RPMI7951 (cell line): Measurements from ENCODE around the gene FBXO38. TPM values are rescaled to one million over a fixed set of nuclear protein-coding genes. Genes with fewer than 3 reads are reported as not detected.

Experiments
- DNase-seq: peaks from one replicate; pipeline ENCODE4 v3.0.0-alpha.2; 2012; ENCODE audit warnings: low read depth
- total RNA-seq: library from RNA; depleted of rRNA; stranded (reverse); fragments of >200 nt; shearing (Covaris generic); gene quantifications from 2 replicates; pipeline ENCODE4 v1.2.3, GENCODE V29; 2014; rRNA removed

FBXO38 gene
- 24.7 and 31.8 TPM in 2 replicates for total RNA-seq

- DNase-seq = peak; percentile 90
Measured at GRCh38 chr5:148383564-148384379, at the start of gene FBXO38. Gene FBXO38, plus strand, starts transcription at chr5:148383958. Its CDS starts 10,819 bp downstream, at chr5:148394777.

GRCh38 chr5:148335259-148335658 is 48.5 kb upstream of the FBXO38 start, which contains the start of gene SPINK9:
Gene SPINK9, plus strand, starts transcription at chr5:148335559. Its CDS starts 55 bp downstream, at chr5:148335614.
- no peak for DNase-seq

GRCh38 chr5:148336704-148337435 is 46.9 kb upstream of the FBXO38 start:
- no peak for DNase-seq

GRCh38 chr5:148342371-148343045 is 41.2 kb upstream of the FBXO38 start:
- DNase-seq = no peak

- DNase-seq = no peak
Measured at GRCh38 chr5:148343046-148343407, 40.7 kb upstream of the FBXO38 start.

GRCh38 chr5:148343603-148344487 is 39.9 kb upstream of the FBXO38 start:
- DNase-seq = no peak

- no peak for DNase-seq
Measured at GRCh38 chr5:148347706-148348105, 36.1 kb upstream of the FBXO38 start.

GRCh38 chr5:148352696-148353095 is 31.1 kb upstream of the FBXO38 start:
- DNase-seq = no peak

GRCh38 chr5:148353634-148354033 is 30.1 kb upstream of the FBXO38 start:
- no peak for DNase-seq

- DNase-seq = no peak
Measured at GRCh38 chr5:148364343-148364742, 19.4 kb upstream of the FBXO38 start.

GRCh38 chr5:148368299-148368698 is 15.5 kb upstream of the FBXO38 start:
- no peak for DNase-seq

GRCh38 chr5:148372166-148372725 is 11.5 kb upstream of the FBXO38 start:
- DNase-seq = no peak

GRCh38 chr5:148372893-148373292 is 10.9 kb upstream of the FBXO38 start:
- DNase-seq = no peak

- DNase-seq = peak; percentile 51
Measured at GRCh38 chr5:148374690-148375360, 8.9 kb upstream of the FBXO38 start.

- no peak for DNase-seq
Measured at GRCh38 chr5:148376198-148376597, 7.6 kb upstream of the FBXO38 start.

- no peak for DNase-seq
Measured at GRCh38 chr5:148378670-148379069, 5.1 kb upstream of the FBXO38 start.

GRCh38 chr5:148379340-148379739 is 4.4 kb upstream of the FBXO38 start:
- no peak for DNase-seq

GRCh38 chr5:148381906-148382305 is 1.9 kb upstream of the FBXO38 start:
- peak; percentile 1 for DNase-seq

GRCh38 chr5:148382961-148383360 is 797 bp upstream of the FBXO38 start:
- no peak for DNase-seq

GRCh38 chr5:148384380-148384737 is 601 bp downstream of the FBXO38 start:
- DNase-seq = peak; percentile 8

GRCh38 chr5:148385094-148385493 is 1.3 kb downstream of the FBXO38 start:
- no peak for DNase-seq
